UCSD-AML1 (cell line): Measurements from ENCODE around the gene RPL29.
A peak's percentile ranks its signal among the peaks of the same experiment; 100 is the strongest.
"Not testable (repeated sequence)": the region's sequence is repeated elsewhere in the genome, so short reads cannot be mapped to it uniquely, and the experiment has no call there.

ENCODE experiments used
- DNase-seq: peaks from one replicate; lab custom pipeline; 2025; ENCODE audit not compliant: unreplicated experiment; lab: John Stamatoyannopoulos, UW

The RPL29 gene

GRCh38 chr3:51995346-51996163 lies at the start of gene RPL29:
Gene RPL29, minus strand, starts transcription at chr3:51995895. Its CDS starts 434 bp downstream, at chr3:51995461.
- peak; percentile 93 for DNase-seq

- DNase-seq, result no peak
Observed at GRCh38 chr3:52044869-52045619, 49.3 kb upstream of the RPL29 start.

- no peak for DNase-seq
Observed at GRCh38 chr3:52043750-52044149, 48.1 kb upstream of the RPL29 start.

- not testable (repeated sequence) for DNase-seq
Observed at GRCh38 chr3:52043039-52043438, 47.3 kb upstream of the RPL29 start.

GRCh38 chr3:52041118-52041731 lies 45.5 kb upstream of the RPL29 start:
- peak; percentile 45 for DNase-seq

- DNase-seq, result no peak
Observed at GRCh38 chr3:52040600-52040999, 44.9 kb upstream of the RPL29 start.

- no peak for DNase-seq
Observed at GRCh38 chr3:52039846-52040245, 44.2 kb upstream of the RPL29 start.

- no peak for DNase-seq
Observed at GRCh38 chr3:52039426-52039825, 43.7 kb upstream of the RPL29 start.

GRCh38 chr3:52038227-52038626 lies 42.5 kb upstream of the RPL29 start:
- no peak for DNase-seq

- DNase-seq, result no peak
Observed at GRCh38 chr3:52037291-52037690, 41.6 kb upstream of the RPL29 start.

GRCh38 chr3:52036829-52037228 lies 41.1 kb upstream of the RPL29 start:
- DNase-seq, result no peak

GRCh38 chr3:52036222-52036694 lies 40.6 kb upstream of the RPL29 start:
- no peak for DNase-seq

GRCh38 chr3:52034651-52035050 lies 39.0 kb upstream of the RPL29 start:
- no peak for DNase-seq

GRCh38 chr3:52034212-52034611 lies 38.5 kb upstream of the RPL29 start:
- no peak for DNase-seq

- not testable (repeated sequence) for DNase-seq
Observed at GRCh38 chr3:52033748-52034147, 38.1 kb upstream of the RPL29 start.

- DNase-seq, result no peak
Observed at GRCh38 chr3:52032702-52033408, 37.2 kb upstream of the RPL29 start.

- DNase-seq, result no peak
Observed at GRCh38 chr3:52031896-52032295, 36.2 kb upstream of the RPL29 start.

- DNase-seq, result no peak
Observed at GRCh38 chr3:52030714-52031310, 35.1 kb upstream of the RPL29 start.

GRCh38 chr3:52029535-52029934 lies 33.8 kb upstream of the RPL29 start:
- no peak for DNase-seq

- no peak for DNase-seq
Observed at GRCh38 chr3:52029053-52029452, 33.4 kb upstream of the RPL29 start.

GRCh38 chr3:52028572-52028971 lies 32.9 kb upstream of the RPL29 start:
- no peak for DNase-seq
